ENCODE measurements around the gene GMDS.

GRCh38 chr6:1923449-1923848 is 322.0 kb downstream of the GMDS start:
- TF ChIP-seq CREB1 (CRISPR knock-in tag; IDR thresholded peaks at IDR 0.05) (no peak), CTCF (IDR thresholded peaks at IDR 0.05) (no peak), ATF2 (CRISPR knock-in tag; IDR thresholded peaks at IDR 0.05; ENCODE audit: borderline replicate concordance, low read depth) (no peak), SMAD3 (CRISPR knock-in tag; IDR thresholded peaks at IDR 0.05; ENCODE audit: borderline replicate concordance) (no peak), HMGXB4 (CRISPR knock-in tag; IDR thresholded peaks at IDR 0.05) (no peak)
- TF ChIP-seq, protein P1, sequence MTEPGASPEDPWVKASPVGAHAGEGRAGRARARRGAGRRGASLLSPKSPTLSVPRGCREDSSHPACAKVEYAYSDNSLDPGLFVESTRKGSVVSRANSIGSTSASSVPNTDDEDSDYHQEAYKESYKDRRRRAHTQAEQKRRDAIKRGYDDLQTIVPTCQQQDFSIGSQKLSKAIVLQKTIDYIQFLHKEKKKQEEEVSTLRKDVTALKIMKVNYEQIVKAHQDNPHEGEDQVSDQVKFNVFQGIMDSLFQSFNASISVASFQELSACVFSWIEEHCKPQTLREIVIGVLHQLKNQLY (CRISPR knock-in tag; IDR thresholded peaks at IDR 0.05): no peak
- TF ChIP-seq, protein P2, sequence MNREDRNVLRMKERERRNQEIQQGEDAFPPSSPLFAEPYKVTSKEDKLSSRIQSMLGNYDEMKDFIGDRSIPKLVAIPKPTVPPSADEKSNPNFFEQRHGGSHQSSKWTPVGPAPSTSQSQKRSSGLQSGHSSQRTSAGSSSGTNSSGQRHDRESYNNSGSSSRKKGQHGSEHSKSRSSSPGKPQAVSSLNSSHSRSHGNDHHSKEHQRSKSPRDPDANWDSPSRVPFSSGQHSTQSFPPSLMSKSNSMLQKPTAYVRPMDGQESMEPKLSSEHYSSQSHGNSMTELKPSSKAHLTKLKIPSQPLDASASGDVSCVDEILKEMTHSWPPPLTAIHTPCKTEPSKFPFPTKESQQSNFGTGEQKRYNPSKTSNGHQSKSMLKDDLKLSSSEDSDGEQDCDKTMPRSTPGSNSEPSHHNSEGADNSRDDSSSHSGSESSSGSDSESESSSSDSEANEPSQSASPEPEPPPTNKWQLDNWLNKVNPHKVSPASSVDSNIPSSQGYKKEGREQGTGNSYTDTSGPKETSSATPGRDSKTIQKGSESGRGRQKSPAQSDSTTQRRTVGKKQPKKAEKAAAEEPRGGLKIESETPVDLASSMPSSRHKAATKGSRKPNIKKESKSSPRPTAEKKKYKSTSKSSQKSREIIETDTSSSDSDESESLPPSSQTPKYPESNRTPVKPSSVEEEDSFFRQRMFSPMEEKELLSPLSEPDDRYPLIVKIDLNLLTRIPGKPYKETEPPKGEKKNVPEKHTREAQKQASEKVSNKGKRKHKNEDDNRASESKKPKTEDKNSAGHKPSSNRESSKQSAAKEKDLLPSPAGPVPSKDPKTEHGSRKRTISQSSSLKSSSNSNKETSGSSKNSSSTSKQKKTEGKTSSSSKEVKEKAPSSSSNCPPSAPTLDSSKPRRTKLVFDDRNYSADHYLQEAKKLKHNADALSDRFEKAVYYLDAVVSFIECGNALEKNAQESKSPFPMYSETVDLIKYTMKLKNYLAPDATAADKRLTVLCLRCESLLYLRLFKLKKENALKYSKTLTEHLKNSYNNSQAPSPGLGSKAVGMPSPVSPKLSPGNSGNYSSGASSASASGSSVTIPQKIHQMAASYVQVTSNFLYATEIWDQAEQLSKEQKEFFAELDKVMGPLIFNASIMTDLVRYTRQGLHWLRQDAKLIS (CRISPR knock-in tag; IDR thresholded peaks at IDR 0.05; ENCODE audit: borderline replicate concordance): no peak
- TF ChIP-seq, protein P3, sequence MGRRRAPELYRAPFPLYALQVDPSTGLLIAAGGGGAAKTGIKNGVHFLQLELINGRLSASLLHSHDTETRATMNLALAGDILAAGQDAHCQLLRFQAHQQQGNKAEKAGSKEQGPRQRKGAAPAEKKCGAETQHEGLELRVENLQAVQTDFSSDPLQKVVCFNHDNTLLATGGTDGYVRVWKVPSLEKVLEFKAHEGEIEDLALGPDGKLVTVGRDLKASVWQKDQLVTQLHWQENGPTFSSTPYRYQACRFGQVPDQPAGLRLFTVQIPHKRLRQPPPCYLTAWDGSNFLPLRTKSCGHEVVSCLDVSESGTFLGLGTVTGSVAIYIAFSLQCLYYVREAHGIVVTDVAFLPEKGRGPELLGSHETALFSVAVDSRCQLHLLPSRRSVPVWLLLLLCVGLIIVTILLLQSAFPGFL (CRISPR knock-in tag; IDR thresholded peaks at IDR 0.05; ENCODE audit: borderline replicate concordance): no peak

Data from WTC11 (cell line).